ENCODE measurements around the gene HP. TPM values are rescaled to one million over a fixed set of nuclear protein-coding genes. Genes with fewer than 3 reads are reported as not detected.

HP gene
- total and polyA plus RNA-seq, 2 donors (not counting 1 experiment from before 2014, with no cell fraction given): not detected

DNA sequence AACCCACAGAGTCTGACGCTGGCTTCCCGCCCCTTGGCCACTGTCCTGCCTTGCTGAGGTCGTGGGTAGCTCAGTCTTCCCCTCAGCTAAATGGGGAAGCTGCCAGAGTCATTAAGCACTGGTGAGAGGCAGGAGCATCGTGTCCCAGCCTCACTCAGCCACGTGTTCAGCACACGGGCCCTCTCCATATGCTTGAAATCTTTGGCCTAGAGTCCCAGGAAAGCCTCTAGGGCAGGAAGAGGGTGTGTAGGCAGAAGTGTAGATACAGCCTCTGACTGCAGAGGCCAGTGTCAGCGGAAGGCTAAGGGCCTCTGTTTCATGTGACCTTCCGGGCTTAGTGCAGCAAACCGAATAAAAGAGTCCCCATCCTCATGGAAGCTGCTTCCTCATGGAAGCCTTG is 41.7 kb upstream of the HP start:
- POLR2A ChIA-PET: no interaction called here
- H2AFZ ChIP-seq (ENCODE audit: insufficient read depth, low read depth, low read length, poor library complexity, severe bottlenecking): no peak overlapping the region
- no peak overlapping the region for H3K9ac ChIP-seq (ENCODE audit: low read length)
- H3K4me3 ChIP-seq (ENCODE audit: control extremely low read depth in 1 of 5, extremely low read depth in 1 of 5, insufficient read depth in 1 of 5, low read depth in 2 of 5, low read length in 4 of 5): no peak overlapping the region
- Mint-ChIP-seq H3K4me1 (peaks cover 14% of the 10 kb centered on the region), H3K4me3 (no peak overlapping the region), H3K27me3 (no peaks in the 10 kb centered on the region), H3K27ac (no peak overlapping the region), H3K9me3 (ENCODE audit: insufficient read depth) (no peaks in the 10 kb centered on the region)
- intact Hi-C loops (cut with micrococcal nuclease): no loop called here
- DNase-seq (no peak), ATAC-seq (ENCODE audit: low read depth) (no peak)
- H3K4me2 ChIP-seq (replicated peaks; ENCODE audit: low read depth, low read length, poor library complexity, severe bottlenecking): no peak overlapping the region
- no peaks in the 10 kb centered on the region for H3K27me3 ChIP-seq (replicated peaks in 1 of 4; ENCODE audit: control extremely low read depth in 1 of 4, control insufficient read depth in 3 of 4, insufficient read depth in 4 of 4, low read length in 3 of 4)
- peaks cover 0 to 12% of the 10 kb centered on the region in 2 donors for H3K4me1 ChIP-seq (ENCODE audit: control insufficient read depth in 2 of 2, insufficient read depth in 2 of 2, low read length in 2 of 2)
- no peaks in the 10 kb centered on the region for H4K20me1 ChIP-seq (ENCODE audit: control insufficient read depth, insufficient read depth, low read length, poor library complexity, severe bottlenecking)
- H3K36me3 ChIP-seq (replicated peaks in 1 of 2; ENCODE audit: control extremely low read depth in 1 of 2, control insufficient read depth in 1 of 2, extremely low read depth in 1 of 2, insufficient read depth in 2 of 2, low read length in 1 of 2): peaks cover 0 to 50% of the 10 kb centered on the region in 2 experiments
- CTCF ChIA-PET: no interaction called here
- WGBS (ENCODE audit: insufficient coverage): 90% methylated on average over 9 of the region's 9 CpGs
- H3K79me2 ChIP-seq (ENCODE audit: control insufficient read depth, insufficient read depth, low read length): peaks cover 7% of the 10 kb centered on the region
- H3K9me3 ChIP-seq (ENCODE audit: control extremely low read depth in 1 of 3, control insufficient read depth in 2 of 3, insufficient read depth in 1 of 3, low read length in 2 of 3): no peaks in the 10 kb centered on the region
- H3K27ac ChIP-seq (ENCODE audit: low read length in 2 of 2): no peak overlapping the region
- TF ChIP-seq EZH2 (IDR thresholded peaks at IDR 0.05; ENCODE audit: borderline replicate concordance, insufficient read depth, low read depth, low read length, poor library complexity, severe bottlenecking): no peak
- TF ChIP-seq, protein P1, sequence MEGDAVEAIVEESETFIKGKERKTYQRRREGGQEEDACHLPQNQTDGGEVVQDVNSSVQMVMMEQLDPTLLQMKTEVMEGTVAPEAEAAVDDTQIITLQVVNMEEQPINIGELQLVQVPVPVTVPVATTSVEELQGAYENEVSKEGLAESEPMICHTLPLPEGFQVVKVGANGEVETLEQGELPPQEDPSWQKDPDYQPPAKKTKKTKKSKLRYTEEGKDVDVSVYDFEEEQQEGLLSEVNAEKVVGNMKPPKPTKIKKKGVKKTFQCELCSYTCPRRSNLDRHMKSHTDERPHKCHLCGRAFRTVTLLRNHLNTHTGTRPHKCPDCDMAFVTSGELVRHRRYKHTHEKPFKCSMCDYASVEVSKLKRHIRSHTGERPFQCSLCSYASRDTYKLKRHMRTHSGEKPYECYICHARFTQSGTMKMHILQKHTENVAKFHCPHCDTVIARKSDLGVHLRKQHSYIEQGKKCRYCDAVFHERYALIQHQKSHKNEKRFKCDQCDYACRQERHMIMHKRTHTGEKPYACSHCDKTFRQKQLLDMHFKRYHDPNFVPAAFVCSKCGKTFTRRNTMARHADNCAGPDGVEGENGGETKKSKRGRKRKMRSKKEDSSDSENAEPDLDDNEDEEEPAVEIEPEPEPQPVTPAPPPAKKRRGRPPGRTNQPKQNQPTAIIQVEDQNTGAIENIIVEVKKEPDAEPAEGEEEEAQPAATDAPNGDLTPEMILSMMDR (IDR thresholded peaks at IDR 0.05): no peak

GRCh38 chr16:72013389-72013788 is 40.9 kb upstream of the HP start:
- H3K4me1 ChIP-seq (ENCODE audit: control insufficient read depth in 2 of 2, insufficient read depth in 2 of 2, low read length in 2 of 2): peaks cover 0 to 6% of the 10 kb centered on the region in 2 donors
- 30% methylated on average over 5 of the region's 5 CpGs for WGBS (ENCODE audit: insufficient coverage)
- Mint-ChIP-seq H3K27me3 (no peaks in the 10 kb centered on the region), H3K4me1 (peaks cover 13% of the 10 kb centered on the region), H3K4me3 (no peak overlapping the region), H3K9me3 (ENCODE audit: insufficient read depth) (no peaks in the 10 kb centered on the region), H3K27ac (peak overlapping the region; percentile 67)
- no peaks in the 10 kb centered on the region for H3K27me3 ChIP-seq (replicated peaks in 1 of 4; ENCODE audit: control extremely low read depth in 1 of 4, control insufficient read depth in 3 of 4, insufficient read depth in 4 of 4, low read length in 3 of 4)
- no peak overlapping the region for H3K27ac ChIP-seq (ENCODE audit: low read length in 2 of 2)
- peaks cover 7% of the 10 kb centered on the region for H3K79me2 ChIP-seq (ENCODE audit: control insufficient read depth, insufficient read depth, low read length)
- H4K20me1 ChIP-seq (ENCODE audit: control insufficient read depth, insufficient read depth, low read length, poor library complexity, severe bottlenecking): no peaks in the 10 kb centered on the region
- no peak overlapping the region for H2AFZ ChIP-seq (ENCODE audit: insufficient read depth, low read depth, low read length, poor library complexity, severe bottlenecking)
- H3K4me3 ChIP-seq (ENCODE audit: control extremely low read depth in 1 of 5, extremely low read depth in 1 of 5, insufficient read depth in 1 of 5, low read depth in 2 of 5, low read length in 4 of 5): no peak overlapping the region
- no peaks in the 10 kb centered on the region for H3K9me3 ChIP-seq (ENCODE audit: control extremely low read depth in 1 of 3, control insufficient read depth in 2 of 3, insufficient read depth in 1 of 3, low read length in 2 of 3)
- H3K4me2 ChIP-seq (replicated peaks; ENCODE audit: low read depth, low read length, poor library complexity, severe bottlenecking): no peak overlapping the region
- intact Hi-C loops (cut with micrococcal nuclease): no loop called here
- CTCF ChIA-PET: no interaction called here
- DNase-seq (no peak), ATAC-seq (ENCODE audit: low read depth) (no peak)
- POLR2A ChIA-PET: no interaction called here
- no peak for TF ChIP-seq EZH2 (IDR thresholded peaks at IDR 0.05; ENCODE audit: borderline replicate concordance, insufficient read depth, low read depth, low read length, poor library complexity, severe bottlenecking)
- TF ChIP-seq, protein P1 (IDR thresholded peaks at IDR 0.05): no peak
- no peak overlapping the region for H3K9ac ChIP-seq (ENCODE audit: low read length)
- H3K36me3 ChIP-seq (replicated peaks in 1 of 2; ENCODE audit: control extremely low read depth in 1 of 2, control insufficient read depth in 1 of 2, extremely low read depth in 1 of 2, insufficient read depth in 2 of 2, low read length in 1 of 2): peaks cover 0 to 53% of the 10 kb centered on the region in 2 experiments
